ENCODE results near the gene GPR183.
"Not testable (repeated sequence)": the region's sequence is repeated elsewhere in the genome, so short reads cannot be mapped to it uniquely, and the experiment has no call there.

The GPR183 gene

GRCh38 chr13:99265162-99265800 lies 41.9 kb downstream of the GPR183 start:
- DNase-seq = no peak

DNA sequence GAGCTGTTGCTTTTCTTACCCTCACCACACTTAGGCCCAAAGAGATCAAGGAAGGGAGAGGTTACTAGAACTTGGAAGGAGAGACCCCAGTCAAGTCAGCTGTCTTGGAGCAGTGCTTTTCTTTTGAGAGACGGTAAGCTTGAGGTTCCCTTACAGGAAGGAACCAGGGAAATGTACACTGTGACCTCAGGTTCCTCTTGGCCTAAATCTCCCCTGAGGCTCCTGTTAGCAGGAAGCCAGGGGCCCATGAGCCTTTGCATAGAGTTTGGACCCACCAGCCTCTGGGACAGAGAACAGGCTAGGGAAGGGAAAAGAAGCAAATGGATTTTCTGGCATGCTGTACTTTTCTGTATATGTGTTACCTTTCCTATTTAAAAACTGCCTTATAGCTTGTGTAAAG lies 43.1 kb downstream of the GPR183 start:
- no peak for DNase-seq

DNA sequence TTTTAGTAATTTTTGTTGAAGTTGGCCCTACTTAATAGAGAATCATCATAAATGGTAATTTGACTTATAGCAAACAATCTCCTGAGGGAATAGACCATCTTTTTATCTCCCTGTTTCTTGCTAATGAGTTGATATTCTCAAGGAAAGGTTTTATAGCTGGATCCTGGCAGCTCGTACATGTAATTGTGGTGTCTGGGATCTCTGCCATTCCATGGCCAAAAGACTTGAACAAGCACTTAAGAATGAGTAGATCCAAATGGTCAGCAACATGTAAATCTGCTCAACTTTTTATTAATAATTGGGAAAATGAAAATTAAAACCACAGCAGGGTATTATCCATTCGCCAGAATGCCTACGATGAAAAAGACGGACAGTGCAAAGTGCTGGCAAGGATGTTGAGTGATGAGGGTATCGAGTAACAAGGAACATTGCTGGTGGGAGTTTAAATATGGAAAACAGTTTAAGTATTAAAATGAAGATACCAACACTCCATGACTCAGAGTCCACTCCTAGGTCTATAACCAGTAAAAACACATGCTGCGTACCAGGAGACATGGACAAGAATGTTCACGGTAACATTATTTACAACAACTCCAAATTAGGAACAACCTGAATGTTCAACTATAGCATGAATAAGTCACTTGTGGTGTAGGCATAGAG lies 43.9 kb downstream of the GPR183 start:
- DNase-seq = no peak

GRCh38 chr13:99261059-99261458 lies 46.1 kb downstream of the GPR183 start:
- DNase-seq = no peak

- no peak for DNase-seq
Measured at GRCh38 chr13:99260216-99260615, 47.0 kb downstream of the GPR183 start.

- DNase-seq = peak; percentile 40
Measured at GRCh38 chr13:99258946-99259345, 48.3 kb downstream of the GPR183 start.

DNA sequence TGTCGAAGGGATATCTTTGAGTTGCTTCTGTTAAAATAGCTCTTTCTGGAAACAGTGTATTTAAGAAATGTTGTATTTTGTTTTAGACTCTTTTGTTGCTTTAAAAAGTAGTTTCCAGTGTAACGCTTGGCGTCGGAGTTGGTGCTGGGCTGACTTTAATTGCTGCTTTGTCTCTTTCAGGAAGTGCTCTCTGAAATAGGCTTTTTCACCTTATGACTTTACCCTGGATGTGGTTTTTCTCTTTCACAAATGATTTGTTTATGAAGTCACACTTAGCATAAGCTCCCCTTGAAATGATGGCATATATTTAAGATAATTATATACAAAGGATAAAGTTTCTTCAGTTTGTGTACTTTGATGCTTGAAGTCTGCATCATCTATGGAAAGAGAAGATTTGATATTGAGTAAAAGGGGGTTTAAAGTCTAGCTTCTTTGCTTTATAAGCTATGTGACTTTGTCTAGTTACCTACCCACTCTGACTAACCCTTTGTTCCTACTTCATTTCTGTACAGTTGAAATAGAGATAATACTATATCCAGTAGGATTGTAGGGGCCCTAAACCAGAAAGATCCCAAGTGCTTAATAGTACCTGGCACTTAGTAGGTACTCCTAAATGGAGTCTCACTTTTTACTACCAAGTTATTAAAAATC lies 48.9 kb downstream of the GPR183 start, which contains the start of gene GPR18:
Gene GPR18 (minus strand): TSS at position 170 of the 651 bp plus-strand sequence. CDS start 2,507 bp downstream, outside the sequence.
- no peak for DNase-seq

GRCh38 chr13:99257291-99257690 lies 49.9 kb downstream of the GPR183 start:
- no peak for DNase-seq

- no peak for DNase-seq
Measured at GRCh38 chr13:99256709-99257108, 50.5 kb downstream of the GPR183 start.

DNA sequence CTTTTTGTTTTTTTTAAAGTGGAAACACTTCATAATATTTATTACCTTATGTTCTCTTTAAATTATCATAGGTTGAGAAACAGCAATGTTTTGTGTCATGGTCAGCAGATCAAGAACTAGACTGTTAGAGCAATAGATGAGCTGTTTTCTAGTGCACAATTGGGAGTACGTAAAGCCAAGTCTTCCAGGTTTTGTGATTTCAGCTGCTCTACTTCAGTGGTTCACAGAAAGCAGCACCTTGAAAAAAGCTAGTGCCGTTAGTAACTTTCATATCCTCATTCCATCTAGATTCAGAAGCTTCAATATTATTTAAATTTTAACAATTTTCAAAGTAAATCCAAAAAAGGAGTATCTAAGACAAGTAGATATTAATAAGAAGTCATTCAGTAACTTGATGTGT lies 50.9 kb downstream of the GPR183 start:
- DNase-seq = no peak

GRCh38 chr13:99255271-99255670 lies 51.9 kb downstream of the GPR183 start:
- DNase-seq = no peak

DNA sequence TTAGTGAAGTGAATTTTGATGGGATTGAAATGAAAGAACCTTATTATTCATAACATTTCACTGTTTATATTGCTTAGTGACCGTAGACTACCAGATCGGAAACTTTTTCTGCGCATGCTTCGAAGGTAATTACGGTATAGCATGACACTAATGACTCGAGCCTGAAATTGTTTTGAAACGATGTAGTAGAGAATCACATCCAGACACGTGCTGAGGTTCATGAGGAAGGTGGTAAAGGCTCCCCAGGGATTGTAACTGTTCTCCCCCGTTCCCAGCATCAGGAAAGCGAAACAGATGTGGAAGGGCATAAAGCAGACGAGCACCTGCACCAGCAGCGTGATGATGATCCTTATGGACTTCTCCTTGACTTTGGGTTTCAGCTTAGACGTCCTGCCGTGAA lies 52.4 kb downstream of the GPR183 start:
- DNase-seq = no peak

DNA sequence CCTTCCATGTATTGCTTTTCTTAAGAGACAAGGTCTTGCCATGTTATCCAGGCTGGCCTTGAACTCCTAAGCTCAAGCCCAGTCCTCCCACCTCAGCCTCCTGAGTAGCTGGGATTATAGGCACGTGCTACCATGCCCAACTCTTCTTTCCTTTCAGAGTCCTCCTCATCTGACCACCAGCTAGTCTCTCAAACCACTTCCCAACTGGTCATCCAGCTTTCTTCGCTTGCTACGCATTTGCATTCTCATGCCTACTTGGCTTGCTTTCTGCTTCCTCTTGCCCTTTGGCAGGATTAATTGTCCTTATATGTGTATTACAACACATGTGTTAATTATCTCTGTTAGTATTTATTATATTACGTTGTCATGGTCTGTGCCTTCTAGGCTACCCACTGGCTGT lies 55.3 kb downstream of the GPR183 start:
- no peak for DNase-seq

DNA sequence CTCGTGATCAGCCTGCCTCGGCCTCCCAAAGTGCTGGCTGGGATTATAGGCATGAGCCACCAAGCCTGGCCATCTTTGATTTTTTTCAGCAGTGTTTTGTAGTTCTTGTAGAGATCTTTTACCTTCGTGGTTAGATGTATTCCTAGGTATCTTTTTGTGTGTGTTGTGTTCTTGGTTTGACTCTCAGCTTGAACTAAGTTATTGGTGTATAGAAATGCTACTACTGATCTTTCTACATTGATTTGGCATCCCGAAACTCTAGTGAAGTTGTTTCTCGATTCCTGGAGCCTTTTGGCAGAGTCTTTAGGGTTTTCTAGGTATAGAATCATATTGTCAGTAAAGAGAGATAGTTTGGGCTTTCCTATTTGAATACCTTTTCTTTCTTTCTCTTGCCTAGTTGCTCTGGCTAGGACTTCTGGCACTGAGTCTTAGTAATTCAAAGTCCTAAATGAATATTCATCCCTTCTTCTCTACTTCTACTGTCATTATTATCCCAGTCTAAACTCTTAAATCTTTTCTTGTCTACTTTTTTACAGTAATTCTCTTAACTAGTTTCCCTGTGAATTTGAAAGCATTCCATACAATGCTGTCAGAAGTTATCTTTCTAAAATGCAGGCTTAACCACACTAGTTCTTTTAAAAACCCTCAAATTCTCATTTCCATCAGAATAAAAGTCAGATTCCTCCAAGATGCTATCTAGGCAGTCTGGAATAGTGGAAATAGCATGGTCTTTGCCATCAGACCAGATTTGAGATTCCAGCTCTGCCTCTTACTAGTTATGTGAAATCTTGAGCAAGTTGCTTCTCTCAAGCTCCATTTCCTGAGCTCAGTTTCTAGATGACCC lies 56.0 kb downstream of the GPR183 start:
- DNase-seq = no peak

DNA sequence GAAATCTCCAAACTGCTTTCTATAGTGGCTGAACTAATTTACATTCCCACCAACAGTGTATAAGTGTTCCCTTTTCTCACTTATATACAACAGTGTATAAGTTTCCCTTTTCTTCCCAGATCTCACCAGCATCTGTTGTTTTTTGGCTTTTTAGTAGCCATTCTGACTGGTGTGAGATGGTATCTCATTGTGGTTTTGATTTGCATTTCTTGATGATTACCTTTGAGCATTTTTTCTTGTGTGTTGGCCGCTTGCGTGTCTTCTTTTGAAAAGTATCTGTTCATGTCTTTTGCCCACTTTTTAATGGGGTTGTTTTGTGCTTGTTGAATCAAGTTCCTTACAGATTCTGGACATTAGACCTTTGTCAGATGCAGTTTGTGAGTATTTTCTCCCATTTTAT lies 57.6 kb downstream of the GPR183 start:
- not testable (repeated sequence) for DNase-seq

DNA sequence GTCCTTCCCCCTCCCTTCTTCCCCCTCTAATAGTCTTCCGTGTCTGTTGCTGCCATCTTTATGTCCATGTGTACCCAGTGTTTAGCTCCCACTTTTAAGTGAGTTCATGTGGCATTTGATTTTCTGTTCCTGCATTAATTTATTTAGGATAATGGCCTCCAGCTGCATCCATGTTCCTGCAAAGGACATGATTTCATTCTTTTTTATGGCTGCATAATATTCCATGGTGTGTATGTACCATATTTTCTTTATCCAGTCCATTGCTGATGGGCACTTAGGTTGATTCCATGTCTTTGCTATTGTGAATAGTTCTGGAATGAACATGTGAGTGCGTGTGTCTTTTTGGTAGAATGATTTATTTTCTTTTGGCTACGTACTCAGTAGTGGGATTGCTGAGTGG lies 58.0 kb downstream of the GPR183 start:
- DNase-seq = not testable (repeated sequence)

DNA sequence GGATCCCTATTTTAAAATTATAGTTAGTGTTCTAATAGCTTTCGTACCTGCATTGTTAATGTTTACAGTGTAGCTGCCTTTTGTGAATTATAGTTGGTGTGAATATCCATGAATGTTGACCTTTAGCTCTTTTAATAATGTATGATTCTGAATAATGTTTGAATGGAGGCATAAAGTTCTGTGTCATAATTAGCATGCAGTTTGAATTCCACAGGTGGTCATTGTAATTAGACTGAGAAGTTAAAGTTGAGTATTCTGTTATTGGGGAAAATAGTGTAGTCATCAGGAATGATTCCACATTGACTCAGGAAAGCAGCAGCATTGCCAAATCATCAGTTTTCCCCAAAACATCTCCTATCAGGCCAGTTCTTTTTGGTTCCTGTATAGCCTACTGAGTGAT lies 61.1 kb downstream of the GPR183 start:
- DNase-seq = no peak

Data from CD4-positive, alpha-beta T cell treated with Interleukin-15 for 1 hour (primary cell).